GM10248 (cell line): ENCODE data around the gene ARL4C.

Experiments used
- CTCF ChIA-PET: fragments of 300-600 bp; sonication (Branson Sonifier 250); formaldehyde crosslinking; extraction: SDS; loops from one replicate; lab custom pipeline; 2021; ENCODE audit warnings: antibody characterized with exemption; lab: Yijun Ruan, JAX
- POLR2A ChIA-PET: fragments of 350-650 bp; sonication (Branson Sonifier 250); formaldehyde crosslinking; extraction: SDS; loops from one replicate; lab custom pipeline; 2020; ENCODE audit warnings: antibody characterized with exemption; lab: Yijun Ruan, JAX
- DNase-seq: peaks from one replicate; pipeline ENCODE4 v3.0.0; 2012; ENCODE audit errors: extremely low spot score
- TF ChIP-seq, protein P1 (sequence below): IDR thresholded peaks from 2 replicates; pipeline ENCODE4 v1.5.1; 2012; ENCODE audit warnings: mild to moderate bottlenecking, low read depth; ENCODE audit errors: extremely low read depth, missing control alignments, control extremely low read depth

ARL4C gene

GRCh38 chr2:234451852-234452625 lies 44.8 kb downstream of the ARL4C start:
- POLR2A ChIA-PET: no interaction called here
- DNase-seq: no peak
- CTCF ChIA-PET: no interaction called here
- TF ChIP-seq, protein P1, sequence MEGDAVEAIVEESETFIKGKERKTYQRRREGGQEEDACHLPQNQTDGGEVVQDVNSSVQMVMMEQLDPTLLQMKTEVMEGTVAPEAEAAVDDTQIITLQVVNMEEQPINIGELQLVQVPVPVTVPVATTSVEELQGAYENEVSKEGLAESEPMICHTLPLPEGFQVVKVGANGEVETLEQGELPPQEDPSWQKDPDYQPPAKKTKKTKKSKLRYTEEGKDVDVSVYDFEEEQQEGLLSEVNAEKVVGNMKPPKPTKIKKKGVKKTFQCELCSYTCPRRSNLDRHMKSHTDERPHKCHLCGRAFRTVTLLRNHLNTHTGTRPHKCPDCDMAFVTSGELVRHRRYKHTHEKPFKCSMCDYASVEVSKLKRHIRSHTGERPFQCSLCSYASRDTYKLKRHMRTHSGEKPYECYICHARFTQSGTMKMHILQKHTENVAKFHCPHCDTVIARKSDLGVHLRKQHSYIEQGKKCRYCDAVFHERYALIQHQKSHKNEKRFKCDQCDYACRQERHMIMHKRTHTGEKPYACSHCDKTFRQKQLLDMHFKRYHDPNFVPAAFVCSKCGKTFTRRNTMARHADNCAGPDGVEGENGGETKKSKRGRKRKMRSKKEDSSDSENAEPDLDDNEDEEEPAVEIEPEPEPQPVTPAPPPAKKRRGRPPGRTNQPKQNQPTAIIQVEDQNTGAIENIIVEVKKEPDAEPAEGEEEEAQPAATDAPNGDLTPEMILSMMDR: no peak

DNA sequence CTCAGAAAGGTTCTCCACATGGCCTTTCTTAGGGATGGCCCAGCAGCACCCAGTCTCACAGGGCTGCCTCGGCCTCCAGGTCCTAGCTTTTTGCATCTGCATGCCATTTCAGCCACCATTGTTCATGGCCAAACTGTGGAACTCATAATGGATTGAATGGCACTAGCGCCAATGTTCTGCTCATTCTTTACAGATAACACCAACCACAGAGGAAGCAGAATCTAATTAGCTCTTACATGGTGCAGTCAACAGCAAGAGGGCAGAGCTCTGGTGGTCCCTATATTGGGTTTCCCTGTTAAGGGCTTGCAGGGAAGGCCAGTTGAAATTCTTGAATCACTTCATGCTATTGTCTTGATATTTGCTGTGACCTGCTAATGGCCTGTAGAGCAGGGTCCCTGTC lies 45.6 kb downstream of the ARL4C start:
- TF ChIP-seq, protein P1: no peak
- ChIA-PET POLR2A (no interaction called here), CTCF (no interaction called here)
- DNase-seq: no peak

- TF ChIP-seq, protein P1: no peak
- no peak for DNase-seq
- POLR2A ChIA-PET: no interaction called here
- CTCF ChIA-PET: no interaction called here
These were observed 46.3 kb downstream of the ARL4C start for GRCh38 chr2:234450431-234451124.

DNA sequence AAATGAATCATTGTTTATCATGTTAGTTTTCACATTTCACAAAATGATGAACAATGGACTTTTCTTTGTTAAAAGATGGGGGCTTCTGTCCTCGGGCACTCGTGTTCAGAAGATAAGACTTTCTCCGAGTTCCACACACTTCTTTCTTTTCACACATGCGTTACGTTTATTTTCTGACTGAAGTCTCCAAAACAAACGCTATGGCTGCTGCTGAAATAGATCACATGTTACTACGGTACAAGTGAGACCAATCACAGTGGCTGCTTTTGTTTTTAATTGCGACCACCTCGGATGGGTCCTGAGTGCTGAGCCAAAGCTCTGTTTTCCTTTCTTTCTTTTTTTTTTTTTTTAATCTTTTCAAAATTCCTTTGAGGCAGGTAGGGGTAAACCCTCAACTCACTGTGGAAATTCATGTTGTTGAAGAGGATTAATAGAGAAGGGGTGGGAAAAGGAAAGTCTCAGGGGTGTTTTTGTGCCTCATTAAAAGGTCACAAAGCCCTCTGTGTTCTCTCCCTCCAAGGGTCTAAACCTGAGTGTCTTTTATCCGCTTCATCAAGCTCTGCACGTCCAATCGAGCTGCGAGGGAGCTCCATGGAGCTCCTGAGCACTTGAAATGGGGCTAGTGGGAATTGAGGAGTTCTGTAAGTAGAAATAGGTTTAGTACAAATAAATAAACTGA lies 48.2 kb downstream of the ARL4C start:
- no peak for DNase-seq
- ChIA-PET CTCF (interaction anchor here (0.8 kb wide), 1 partner anchor 97 kb away, joined by 3 read pairs; no protein-coding TSS in a partner anchor), POLR2A (no interaction called here)
- TF ChIP-seq, protein P1: no peak

DNA sequence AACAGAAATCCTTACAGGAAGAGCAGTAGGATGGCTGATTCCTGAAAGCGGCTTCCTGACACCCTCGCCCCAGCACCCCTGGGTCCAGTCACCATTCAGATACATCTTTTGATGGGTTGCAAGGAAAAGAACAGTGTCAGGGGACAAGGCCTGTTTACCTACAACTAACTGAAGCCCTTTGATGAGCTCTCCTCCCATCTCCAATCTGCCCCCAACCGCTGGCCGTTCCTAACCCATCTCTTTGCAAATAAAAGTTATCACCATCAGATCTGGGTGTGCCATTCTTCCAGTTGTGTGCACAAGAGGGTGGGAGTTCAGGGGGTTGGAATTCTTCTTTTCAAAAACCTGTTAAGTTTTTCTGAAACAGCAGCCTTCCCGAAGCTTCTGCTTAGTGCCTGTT lies 48.9 kb downstream of the ARL4C start:
- POLR2A ChIA-PET: no interaction called here
- CTCF ChIA-PET: interaction anchor here (0.8 to 1.2 kb wide), 2 partner anchors 97 to 158 kb away, joined by 3 read pairs; no protein-coding TSS in a partner anchor
- TF ChIP-seq, protein P1: no peak
- DNase-seq: no peak

DNA sequence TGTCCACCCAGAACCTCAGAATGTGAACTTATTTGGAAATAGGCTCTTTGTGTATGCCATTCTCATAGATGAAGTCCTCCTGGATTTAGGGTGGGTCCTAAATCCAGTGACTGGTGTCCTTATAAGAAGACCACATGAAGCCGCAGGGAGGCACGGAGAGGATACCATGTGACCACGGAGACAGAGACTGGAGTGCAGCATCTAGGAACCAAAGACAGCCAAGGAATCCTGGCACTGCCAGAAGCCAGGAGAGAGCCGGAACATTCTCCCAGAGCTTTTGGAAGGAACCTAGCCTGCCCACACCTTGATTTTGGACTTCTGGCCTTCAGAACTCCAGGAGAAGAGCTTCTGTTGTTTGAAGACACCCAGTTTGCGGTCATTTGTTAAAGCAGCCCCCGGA lies 49.7 kb downstream of the ARL4C start:
- DNase-seq: no peak
- TF ChIP-seq, protein P1: no peak
- ChIA-PET CTCF (interaction anchor here (0.8 to 1.6 kb wide), 3 partner anchors 36 to 157 kb away, joined by 3 to 4 read pairs (median 3); no protein-coding TSS in a partner anchor), POLR2A (no interaction called here)
